Measurements from ENCODE around the gene KCNG3. TPM values are rescaled to one million over a fixed set of nuclear protein-coding genes. Genes with fewer than 3 reads are reported as not detected.

Gene KCNG3
- total RNA-seq, 1 donor from 2014 or later, result not detected

DNA sequence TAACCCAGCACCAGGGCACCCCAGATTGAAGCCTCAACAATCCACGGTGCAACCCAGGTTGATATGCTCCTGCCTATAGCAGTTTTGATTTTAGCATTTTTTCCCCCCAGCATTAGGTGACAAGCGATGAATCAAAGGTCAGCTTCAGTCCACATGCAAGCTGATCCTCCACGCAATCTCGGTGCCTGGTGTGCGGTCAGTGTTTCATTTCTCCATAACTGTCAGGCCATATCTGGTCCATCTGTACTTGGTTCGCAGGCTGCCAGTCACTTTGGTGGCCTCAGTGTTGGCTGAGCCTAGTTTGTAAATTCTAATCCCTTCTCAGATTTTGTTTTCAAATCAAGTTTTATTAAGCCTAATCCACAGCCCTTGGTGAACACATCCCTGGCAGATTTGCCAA, 30.2 kb downstream of the KCNG3 start:
- H3K36me3 Mint-ChIP-seq (ENCODE audit: unreplicated experiment), result no peaks in the 10 kb centered on the region

DNA sequence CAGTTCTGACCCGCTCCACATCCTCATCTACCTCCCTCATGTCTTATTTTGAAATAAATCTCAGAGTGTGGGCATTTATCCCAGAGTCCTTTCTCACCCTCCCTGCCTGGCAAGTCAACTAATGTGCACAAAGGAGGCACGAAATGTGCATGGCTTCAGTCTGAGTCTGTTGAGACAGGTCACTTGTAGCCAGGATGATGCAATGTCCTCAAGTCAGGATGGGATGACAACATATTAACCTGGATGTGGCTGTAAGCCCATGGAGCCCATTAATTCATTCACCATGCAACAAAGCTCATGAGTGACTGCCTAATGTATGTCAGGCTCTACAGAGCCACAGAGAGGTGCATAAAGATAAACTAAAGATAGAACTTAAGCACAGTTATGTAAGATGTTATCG, 34.5 kb downstream of the KCNG3 start:
- H3K27ac Mint-ChIP-seq (ENCODE audit: unreplicated experiment), result no peak overlapping the region
- no peaks in the 10 kb centered on the region for H3K4me1 Mint-ChIP-seq (ENCODE audit: unreplicated experiment)
- H3K4me3 Mint-ChIP-seq (ENCODE audit: unreplicated experiment), result no peak overlapping the region
- TF ChIP-seq, protein P1, sequence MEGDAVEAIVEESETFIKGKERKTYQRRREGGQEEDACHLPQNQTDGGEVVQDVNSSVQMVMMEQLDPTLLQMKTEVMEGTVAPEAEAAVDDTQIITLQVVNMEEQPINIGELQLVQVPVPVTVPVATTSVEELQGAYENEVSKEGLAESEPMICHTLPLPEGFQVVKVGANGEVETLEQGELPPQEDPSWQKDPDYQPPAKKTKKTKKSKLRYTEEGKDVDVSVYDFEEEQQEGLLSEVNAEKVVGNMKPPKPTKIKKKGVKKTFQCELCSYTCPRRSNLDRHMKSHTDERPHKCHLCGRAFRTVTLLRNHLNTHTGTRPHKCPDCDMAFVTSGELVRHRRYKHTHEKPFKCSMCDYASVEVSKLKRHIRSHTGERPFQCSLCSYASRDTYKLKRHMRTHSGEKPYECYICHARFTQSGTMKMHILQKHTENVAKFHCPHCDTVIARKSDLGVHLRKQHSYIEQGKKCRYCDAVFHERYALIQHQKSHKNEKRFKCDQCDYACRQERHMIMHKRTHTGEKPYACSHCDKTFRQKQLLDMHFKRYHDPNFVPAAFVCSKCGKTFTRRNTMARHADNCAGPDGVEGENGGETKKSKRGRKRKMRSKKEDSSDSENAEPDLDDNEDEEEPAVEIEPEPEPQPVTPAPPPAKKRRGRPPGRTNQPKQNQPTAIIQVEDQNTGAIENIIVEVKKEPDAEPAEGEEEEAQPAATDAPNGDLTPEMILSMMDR (IDR thresholded peaks at IDR 0.05), result no peak
- H3K27me3 Mint-ChIP-seq (ENCODE audit: unreplicated experiment), result peaks cover 68% of the 10 kb centered on the region
- no peaks in the 10 kb centered on the region for H3K36me3 Mint-ChIP-seq (ENCODE audit: unreplicated experiment)
- H3K9me3 Mint-ChIP-seq (ENCODE audit: unreplicated experiment), result no peaks in the 10 kb centered on the region
- no peak for DNase-seq (ENCODE audit: extremely low spot score, unreplicated experiment)

More for the DNA sequence above, 30.2 kb downstream of the KCNG3 start:
- TF ChIP-seq, protein P1 (IDR thresholded peaks at IDR 0.05), result no peak
- no peak for DNase-seq (ENCODE audit: extremely low spot score, unreplicated experiment)
- Mint-ChIP-seq H3K4me1 (ENCODE audit: unreplicated experiment) (no peaks in the 10 kb centered on the region), H3K4me3 (ENCODE audit: unreplicated experiment) (no peak overlapping the region), H3K9me3 (ENCODE audit: unreplicated experiment) (no peaks in the 10 kb centered on the region), H3K27ac (ENCODE audit: unreplicated experiment) (no peak overlapping the region), H3K27me3 (ENCODE audit: unreplicated experiment) (peaks cover 49% of the 10 kb centered on the region)

- peaks cover 66% of the 10 kb centered on the region for H3K27me3 Mint-ChIP-seq (ENCODE audit: unreplicated experiment)
- H3K36me3 Mint-ChIP-seq (ENCODE audit: unreplicated experiment), result no peaks in the 10 kb centered on the region
- no peak for DNase-seq (ENCODE audit: extremely low spot score, unreplicated experiment)
- H3K4me3 Mint-ChIP-seq (ENCODE audit: unreplicated experiment), result no peak overlapping the region
- TF ChIP-seq, protein P1 (IDR thresholded peaks at IDR 0.05), result no peak
- H3K27ac Mint-ChIP-seq (ENCODE audit: unreplicated experiment), result no peak overlapping the region
- H3K9me3 Mint-ChIP-seq (ENCODE audit: unreplicated experiment), result no peaks in the 10 kb centered on the region
- no peaks in the 10 kb centered on the region for H3K4me1 Mint-ChIP-seq (ENCODE audit: unreplicated experiment)
Measured at GRCh38 chr2:42458396-42458795, 35.4 kb downstream of the KCNG3 start.

DNA sequence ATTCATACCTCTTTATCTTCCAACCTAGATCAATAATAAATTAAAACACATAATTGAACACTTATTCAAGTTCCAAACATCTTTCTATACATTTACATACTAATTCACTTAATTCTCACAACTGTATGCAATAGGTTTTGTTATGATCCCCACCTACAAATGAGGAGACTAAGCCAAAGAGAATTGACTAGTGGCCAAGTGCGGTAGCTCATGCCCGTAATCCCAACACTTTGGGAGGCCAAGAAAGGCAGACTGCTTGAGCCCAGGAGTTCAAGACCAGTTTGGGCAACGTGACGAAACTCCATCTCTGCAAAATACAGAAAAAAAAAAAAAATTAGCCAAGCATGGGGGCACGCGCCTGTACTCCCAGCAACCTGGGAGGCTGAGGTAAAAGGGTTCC, 36.8 kb downstream of the KCNG3 start:
- no peak overlapping the region for H3K4me3 Mint-ChIP-seq (ENCODE audit: unreplicated experiment)
- H3K9me3 Mint-ChIP-seq (ENCODE audit: unreplicated experiment), result no peaks in the 10 kb centered on the region
- TF ChIP-seq, protein P1 (IDR thresholded peaks at IDR 0.05), result no peak
- no peak overlapping the region for H3K27ac Mint-ChIP-seq (ENCODE audit: unreplicated experiment)
- no peaks in the 10 kb centered on the region for H3K36me3 Mint-ChIP-seq (ENCODE audit: unreplicated experiment)
- no peak for DNase-seq (ENCODE audit: extremely low spot score, unreplicated experiment)
- H3K27me3 Mint-ChIP-seq (ENCODE audit: unreplicated experiment), result peaks cover 61% of the 10 kb centered on the region
- no peaks in the 10 kb centered on the region for H3K4me1 Mint-ChIP-seq (ENCODE audit: unreplicated experiment)

DNA sequence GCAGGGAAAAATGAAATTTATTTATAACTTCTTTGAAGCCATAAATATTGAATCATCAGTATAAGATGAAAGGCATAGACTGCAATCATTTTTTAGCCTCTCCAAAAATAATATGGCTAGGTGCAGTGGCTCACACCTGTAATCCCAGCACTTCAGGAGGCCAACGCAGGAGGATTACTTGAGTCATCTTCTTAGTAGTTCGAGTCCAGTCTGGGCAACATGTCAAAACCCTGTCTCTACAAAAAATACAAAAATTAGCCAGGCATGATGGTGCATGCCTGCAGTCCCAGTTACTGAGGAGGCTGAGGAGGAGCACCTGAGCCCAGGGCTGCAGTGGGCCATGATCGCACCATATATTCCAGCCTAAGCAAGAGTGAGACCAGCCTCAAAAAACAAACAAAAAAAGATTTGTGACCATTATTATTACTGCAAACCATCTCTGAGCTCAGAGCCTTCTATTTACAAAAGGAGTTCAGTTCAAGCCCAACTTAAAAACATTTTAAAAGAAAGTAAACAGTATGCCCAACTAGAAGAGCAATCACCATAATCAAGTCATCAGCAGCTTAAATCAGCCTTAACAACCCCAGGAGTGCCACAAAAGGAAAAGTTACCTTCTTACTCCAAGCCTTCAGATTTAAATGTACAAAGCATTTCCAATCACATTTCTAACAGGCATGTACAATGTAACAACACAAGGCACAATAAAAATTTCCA, 37.5 kb downstream of the KCNG3 start:
- no peaks in the 10 kb centered on the region for H3K36me3 Mint-ChIP-seq (ENCODE audit: unreplicated experiment)
- H3K27ac Mint-ChIP-seq (ENCODE audit: unreplicated experiment), result no peak overlapping the region
- TF ChIP-seq, protein P1 (IDR thresholded peaks at IDR 0.05), result no peak
- peaks cover 56% of the 10 kb centered on the region for H3K27me3 Mint-ChIP-seq (ENCODE audit: unreplicated experiment)
- no peak overlapping the region for H3K4me3 Mint-ChIP-seq (ENCODE audit: unreplicated experiment)
- DNase-seq (ENCODE audit: extremely low spot score, unreplicated experiment), result no peak
- no peaks in the 10 kb centered on the region for H3K9me3 Mint-ChIP-seq (ENCODE audit: unreplicated experiment)
- H3K4me1 Mint-ChIP-seq (ENCODE audit: unreplicated experiment), result no peaks in the 10 kb centered on the region
